AG09319 (cell line): ENCODE measurements around the gene PHLDA2.

ENCODE experiments used
- DNase-seq: peaks from one replicate; pipeline ENCODE4 v3.0.0-alpha.2; 2010; ENCODE audit warnings: low read depth; ENCODE audit errors: extremely low read depth
- TF ChIP-seq, protein P1 (sequence below): IDR thresholded peaks from 2 replicates; pipeline ENCODE4 v1.5.1; 2011; ENCODE audit warnings: low read depth, mild to moderate bottlenecking, inconsistent platforms, low read length, moderate library complexity

The PHLDA2 gene

DNA sequence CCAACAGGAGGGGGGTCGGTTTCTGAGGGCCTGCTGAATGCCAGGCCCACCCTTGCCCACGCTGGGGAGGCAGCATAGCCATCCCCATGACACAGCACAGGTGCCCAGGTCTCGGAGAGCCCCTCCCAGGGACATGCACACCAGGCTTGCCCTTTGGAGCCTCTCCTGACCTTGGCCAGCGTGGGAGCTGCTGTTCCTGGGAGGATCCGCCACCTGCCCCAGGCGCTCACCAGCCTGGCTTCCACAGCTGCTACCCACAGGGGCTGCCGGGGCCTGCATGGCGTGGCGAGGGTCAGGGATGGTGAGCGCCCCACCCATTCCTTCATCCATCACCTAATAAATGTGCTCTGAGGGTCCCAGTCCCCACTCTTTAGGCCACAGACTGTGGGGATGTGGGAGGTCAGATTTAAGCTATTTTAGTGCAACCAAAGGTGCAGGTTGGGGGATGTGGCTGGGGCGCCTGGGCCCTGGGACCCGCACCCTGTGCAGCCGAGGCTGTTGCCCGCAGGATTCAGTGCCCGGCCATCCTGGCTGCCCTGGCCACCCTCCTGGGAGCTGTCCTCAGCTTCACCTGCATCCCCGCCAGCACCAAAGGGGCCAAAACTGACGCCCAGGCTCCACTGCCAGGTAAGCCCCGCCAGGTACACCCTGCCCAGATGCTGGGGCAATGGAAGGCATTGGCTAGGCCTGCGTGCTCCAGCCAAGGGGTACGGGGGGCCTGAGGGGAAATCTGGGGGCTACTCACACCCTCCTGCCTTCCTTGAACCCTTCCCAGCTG, 12.9 kb downstream of the PHLDA2 start:
- DNase-seq = no peak
- TF ChIP-seq, protein P1, sequence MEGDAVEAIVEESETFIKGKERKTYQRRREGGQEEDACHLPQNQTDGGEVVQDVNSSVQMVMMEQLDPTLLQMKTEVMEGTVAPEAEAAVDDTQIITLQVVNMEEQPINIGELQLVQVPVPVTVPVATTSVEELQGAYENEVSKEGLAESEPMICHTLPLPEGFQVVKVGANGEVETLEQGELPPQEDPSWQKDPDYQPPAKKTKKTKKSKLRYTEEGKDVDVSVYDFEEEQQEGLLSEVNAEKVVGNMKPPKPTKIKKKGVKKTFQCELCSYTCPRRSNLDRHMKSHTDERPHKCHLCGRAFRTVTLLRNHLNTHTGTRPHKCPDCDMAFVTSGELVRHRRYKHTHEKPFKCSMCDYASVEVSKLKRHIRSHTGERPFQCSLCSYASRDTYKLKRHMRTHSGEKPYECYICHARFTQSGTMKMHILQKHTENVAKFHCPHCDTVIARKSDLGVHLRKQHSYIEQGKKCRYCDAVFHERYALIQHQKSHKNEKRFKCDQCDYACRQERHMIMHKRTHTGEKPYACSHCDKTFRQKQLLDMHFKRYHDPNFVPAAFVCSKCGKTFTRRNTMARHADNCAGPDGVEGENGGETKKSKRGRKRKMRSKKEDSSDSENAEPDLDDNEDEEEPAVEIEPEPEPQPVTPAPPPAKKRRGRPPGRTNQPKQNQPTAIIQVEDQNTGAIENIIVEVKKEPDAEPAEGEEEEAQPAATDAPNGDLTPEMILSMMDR = no peak

- DNase-seq = no peak
- TF ChIP-seq, protein P1 = no peak
These were observed 13.7 kb downstream of the PHLDA2 start for GRCh38 chr11:2915473-2915872.

GRCh38 chr11:2914455-2915195, 14.6 kb downstream of the PHLDA2 start:
- TF ChIP-seq, protein P1 = no peak
- no peak for DNase-seq

GRCh38 chr11:2913776-2914175, 15.4 kb downstream of the PHLDA2 start:
- no peak for DNase-seq
- TF ChIP-seq, protein P1 = no peak

DNA sequence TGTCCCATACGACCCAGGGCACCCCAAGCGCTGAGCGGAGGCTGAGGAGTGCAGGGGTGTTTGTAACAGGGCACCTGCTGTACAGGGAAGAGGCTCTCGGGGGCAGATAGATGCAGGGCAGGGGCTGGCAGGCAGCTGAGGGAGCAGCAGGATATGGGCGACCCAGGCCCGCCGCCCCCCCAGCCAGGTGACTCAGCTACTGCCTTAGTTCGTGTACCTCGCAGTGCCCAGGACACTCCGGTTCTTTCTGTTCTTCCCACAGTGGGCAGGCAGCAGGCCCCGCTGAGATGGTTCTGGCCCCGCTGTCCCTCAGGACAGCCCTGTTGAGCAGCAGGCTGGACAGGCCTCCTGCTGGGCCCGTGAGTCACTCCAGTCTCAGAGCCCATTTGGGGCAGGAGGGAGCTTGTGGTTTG, 16.2 kb downstream of the PHLDA2 start:
- DNase-seq = no peak
- TF ChIP-seq, protein P1 = no peak

- no peak for DNase-seq
These were observed 16.7 kb downstream of the PHLDA2 start for GRCh38 chr11:2912498-2912897.

More at GRCh38 chr11:2912498-2912897, 16.7 kb downstream of the PHLDA2 start:
- TF ChIP-seq, protein P1 = no peak
